Central memory CD4-positive, alpha-beta T cell (primary cell): ENCODE measurements around the gene GRAP.

Source experiments
- DNase-seq: peaks from one replicate; pipeline ENCODE4 v3.0.0; 2022

The GRAP gene

GRCh38 chr17:18981335-18981641 lies 65.5 kb downstream of the GRAP start:
- DNase-seq: no peak

GRCh38 chr17:18980682-18981334 lies 65.9 kb downstream of the GRAP start:
- no peak for DNase-seq

GRCh38 chr17:18978655-18979054 lies 68.1 kb downstream of the GRAP start:
- DNase-seq: no peak

- no peak for DNase-seq
Observed at GRCh38 chr17:18978050-18978449, 68.7 kb downstream of the GRAP start.

- no peak for DNase-seq
Observed at GRCh38 chr17:18977646-18978045, 69.1 kb downstream of the GRAP start.

GRCh38 chr17:18977021-18977420 lies 69.7 kb downstream of the GRAP start:
- no peak for DNase-seq

- no peak for DNase-seq
Observed at GRCh38 chr17:18976201-18976600, 70.6 kb downstream of the GRAP start.

- no peak for DNase-seq
Observed at GRCh38 chr17:18975597-18975996, 71.2 kb downstream of the GRAP start.

- DNase-seq: no peak
Observed at GRCh38 chr17:18974407-18975149, 72.2 kb downstream of the GRAP start.

- DNase-seq: no peak
Observed at GRCh38 chr17:18971801-18972200, 75.0 kb downstream of the GRAP start.
